CD4-positive, alpha-beta T cell treated with Interferon alpha-2 for 1 hour (primary cell): ENCODE measurements around the gene ASTE1.
"Not testable (repeated sequence)": the region's sequence is repeated elsewhere in the genome, so short reads cannot be mapped to it uniquely, and the experiment has no call there.

ENCODE experiments used
- DNase-seq, 2 donors: peaks; one replicate each; pipeline ENCODE4 v3.0.0-alpha.2; 2020 to 2022

Gene ASTE1

DNA sequence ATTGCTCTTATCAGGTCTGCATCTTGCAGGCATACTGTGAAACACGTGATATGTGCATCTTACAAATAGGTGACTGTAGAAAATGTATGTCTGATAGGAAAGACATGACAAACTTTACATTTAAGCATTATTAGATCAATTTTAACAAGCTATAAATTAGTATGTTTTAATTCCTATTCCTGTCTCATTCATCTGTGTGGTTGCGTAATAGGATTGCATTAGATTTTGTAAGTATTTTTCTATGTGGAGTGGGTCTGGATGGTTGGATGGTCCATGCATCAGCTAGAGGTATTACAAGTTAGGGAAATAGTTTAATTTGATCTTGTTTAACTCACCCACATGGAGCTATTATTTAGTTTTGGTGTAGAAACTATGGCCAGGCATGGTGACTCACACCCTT is 18.8 kb downstream of the ASTE1 start:
- DNase-seq = no peak

DNA sequence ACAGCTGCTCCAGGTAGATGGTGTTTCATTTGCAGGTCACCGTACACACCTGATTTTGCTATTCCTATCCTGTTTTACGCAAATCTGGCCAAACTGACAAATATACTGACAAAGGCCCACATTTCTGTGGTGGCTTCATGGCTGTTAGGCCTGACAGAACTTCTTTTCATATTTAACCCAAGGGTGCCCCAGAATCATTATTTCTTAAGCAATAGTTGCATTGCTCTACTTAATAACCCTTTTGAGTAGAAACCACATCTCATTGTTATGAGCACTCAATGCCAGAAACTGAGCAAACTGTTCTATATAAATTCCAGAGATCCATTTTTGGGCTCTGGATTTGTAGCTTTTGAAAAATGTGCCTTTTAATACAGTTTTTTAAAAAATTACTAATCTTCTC is 19.4 kb downstream of the ASTE1 start:
- no peak for DNase-seq

- no peak for DNase-seq
Observed at GRCh38 chr3:131004603-131005002, 22.0 kb downstream of the ASTE1 start.

DNA sequence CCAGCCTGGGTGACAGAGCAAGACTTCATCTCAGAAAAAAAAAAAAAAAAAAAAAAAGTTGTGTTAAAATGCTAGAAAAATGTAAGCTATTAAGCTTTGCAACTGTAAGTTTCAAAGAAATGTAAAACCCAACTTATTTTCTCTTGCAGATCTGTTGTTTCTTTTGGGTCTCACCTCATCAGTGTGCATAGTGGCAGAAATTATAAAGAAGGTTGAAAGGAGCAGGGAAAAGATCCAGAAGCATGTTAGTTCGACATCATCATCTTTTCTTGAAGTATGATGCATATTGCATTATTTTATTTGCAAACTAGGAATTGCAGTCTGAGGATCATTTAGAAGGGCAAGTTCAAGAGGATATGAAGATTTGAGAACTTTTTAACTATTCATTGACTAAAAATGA is 25.6 kb downstream of the ASTE1 start:
- no peak for DNase-seq

- DNase-seq = no peak
Observed at GRCh38 chr3:130997289-130997688, 29.3 kb downstream of the ASTE1 start.

DNA sequence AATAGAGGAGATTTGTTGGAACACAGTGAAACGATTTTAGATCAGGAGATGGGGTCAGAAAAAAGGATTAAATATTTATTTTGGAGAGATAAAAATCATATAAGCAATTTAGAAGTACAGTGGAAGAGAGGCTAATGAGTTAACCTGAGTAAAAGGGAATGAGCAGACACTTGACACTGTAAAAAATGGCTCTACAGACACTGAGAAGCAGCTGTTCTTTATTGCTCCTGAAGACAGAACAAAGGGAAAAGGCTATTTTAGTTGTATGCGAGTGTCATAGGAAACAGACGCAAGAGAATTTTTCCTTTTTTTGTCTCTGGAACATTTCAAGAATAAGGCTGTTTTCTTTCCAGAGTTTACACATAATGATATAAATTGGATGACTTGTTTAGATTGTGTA is 34.3 kb downstream of the ASTE1 start:
- no peak for DNase-seq

- no peak for DNase-seq
Observed at GRCh38 chr3:130991126-130991525, 35.5 kb downstream of the ASTE1 start.

DNA sequence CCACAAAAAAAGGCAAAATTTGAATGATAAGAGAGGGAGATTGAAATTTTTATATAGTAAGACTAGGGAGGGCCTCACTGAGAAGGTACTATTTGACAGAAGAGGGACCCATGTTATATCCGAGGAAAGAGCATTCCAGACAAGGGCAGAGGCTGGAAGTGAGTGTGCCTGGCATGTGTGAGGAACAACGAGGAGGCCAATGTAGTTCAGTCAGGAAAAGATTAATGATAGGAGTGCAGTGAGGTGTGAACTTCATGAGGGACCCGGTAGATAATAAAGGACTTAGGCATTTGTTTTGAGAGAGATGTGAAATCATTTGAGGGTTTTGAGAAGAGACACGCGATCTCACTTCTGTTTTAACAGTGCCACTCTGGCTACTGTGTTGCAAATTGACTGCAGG is 36.3 kb downstream of the ASTE1 start:
- no peak for DNase-seq

DNA sequence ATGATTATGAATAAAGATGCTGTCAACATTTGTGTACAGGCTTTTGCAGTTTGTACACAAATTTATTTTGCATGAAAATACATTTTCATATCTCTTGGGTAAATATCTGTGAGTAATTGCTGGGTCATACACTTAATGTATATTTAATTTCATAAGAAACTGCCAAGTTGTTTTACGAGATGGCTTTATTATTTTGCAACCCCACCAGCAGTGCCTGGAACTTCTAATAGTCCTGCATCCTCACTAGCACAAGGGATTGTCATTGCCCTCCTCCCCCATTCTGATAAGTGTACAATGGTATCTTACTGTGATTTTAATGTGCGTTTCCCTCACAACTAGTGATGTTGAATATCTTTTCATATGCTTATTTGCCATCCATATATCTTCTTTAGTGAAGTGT is 45.2 kb downstream of the ASTE1 start:
- no peak for DNase-seq

DNA sequence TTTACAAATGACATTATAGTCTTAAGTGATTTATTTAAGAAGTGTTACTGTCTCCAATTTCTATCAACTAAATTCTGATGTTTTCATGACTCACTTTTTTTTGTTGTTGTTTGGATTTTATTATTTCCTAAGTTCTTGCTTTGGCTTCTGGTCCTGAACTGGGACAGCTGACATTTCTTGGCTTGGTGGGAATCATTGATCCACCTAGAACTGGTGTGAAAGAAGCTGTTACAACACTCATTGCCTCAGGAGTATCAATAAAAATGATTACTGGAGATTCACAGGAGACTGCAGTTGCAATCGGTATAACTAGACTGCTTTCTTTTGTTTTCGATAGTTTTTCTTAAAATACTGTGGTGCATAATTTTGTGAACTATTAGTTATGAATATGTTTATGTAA is 47.5 kb downstream of the ASTE1 start:
- DNase-seq = no peak

GRCh38 chr3:130976706-130977105 is 49.9 kb downstream of the ASTE1 start:
- DNase-seq = no peak

DNA sequence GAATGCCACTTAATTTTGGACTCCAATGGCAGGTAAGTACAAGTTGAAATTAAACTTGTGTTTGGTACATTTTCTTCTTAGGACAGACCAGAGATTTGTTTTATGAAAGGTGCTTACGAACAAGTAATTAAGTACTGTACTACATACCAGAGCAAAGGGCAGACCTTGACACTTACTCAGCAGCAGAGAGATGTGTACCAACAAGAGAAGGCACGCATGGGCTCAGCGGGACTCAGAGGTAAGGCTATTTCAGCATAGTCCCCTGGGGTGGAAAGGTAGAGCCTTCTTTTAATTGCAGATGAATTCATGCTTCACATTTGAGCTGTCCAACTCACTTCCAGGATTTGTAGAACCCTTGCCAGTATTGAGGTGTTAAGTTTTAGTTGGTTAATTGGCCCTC is 51.4 kb downstream of the ASTE1 start:
- DNase-seq = no peak

DNA sequence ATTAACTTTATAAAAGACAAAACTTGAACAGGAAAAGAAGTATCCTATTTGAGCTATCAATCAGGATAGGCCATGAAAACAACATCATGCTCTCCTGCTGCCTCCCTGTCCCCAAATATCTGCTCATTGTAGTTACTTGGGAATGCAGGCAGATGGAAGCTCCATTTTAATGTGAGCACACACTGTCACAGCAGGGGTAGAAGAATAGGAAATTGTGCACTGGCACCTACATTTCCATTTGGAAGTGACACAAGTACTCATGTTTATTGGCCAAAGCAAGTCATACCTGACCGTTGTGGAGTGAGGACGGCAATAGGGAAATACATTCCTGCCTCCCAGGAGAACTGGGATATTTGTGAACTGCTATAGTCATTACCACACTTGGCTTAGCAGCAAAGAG is 52.4 kb downstream of the ASTE1 start:
- DNase-seq = no peak

DNA sequence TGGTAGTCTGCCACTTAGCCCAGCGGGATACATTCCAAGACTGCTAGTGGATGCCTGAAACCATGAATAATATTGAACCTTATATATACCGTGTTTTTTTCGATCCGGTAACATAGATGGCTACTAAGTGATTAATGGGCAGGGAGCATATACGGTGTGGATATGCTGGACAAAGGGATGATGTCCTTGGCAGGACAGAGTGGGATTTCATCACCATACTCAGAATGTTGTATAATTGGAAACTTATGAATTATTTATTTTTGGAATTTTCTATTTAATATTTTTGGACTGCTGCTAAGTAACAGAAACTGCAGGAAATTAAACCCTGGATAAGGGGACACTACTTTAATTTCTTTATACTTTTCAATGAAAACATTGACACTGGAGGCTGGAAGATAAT is 53.2 kb downstream of the ASTE1 start:
- no peak for DNase-seq

DNA sequence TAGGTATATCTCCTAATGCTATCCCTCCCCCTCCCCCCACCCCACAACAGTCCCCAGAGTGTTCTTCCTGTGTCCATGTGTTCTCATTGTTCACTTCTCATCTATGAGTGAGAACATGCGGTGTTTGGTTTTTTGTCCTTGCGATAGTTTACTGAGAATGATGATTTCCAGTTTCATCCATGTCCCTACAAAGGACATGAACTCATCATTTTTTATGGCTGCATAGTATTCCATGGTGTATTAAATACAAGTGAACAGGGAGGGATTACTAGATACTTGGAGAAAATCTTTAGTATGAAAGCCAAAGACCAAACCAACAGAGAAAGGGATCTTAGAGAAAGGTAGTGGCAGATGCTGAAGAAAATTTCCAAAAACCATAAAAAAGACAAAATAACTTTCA is 54.0 kb downstream of the ASTE1 start:
- DNase-seq = not testable (repeated sequence)

DNA sequence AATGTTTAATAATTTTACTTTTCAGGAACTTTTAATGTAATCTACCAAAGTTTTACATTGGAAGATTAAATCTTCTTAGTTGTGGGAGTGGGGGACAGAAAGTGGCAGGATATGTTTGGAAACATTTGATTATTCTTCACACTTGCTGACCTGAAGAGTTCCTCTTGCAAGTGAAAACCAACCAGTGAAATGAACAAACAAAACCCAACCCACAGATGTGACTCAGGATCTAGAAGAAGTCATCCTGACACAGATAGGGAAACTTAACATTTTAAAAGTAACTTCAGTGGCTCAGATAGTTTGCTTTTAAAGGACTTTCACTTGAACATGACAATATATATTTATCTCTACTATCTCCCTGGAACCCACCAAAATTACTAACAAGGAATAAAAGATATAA is 55.4 kb downstream of the ASTE1 start:
- DNase-seq = no peak

GRCh38 chr3:130969621-130970020 is 57.0 kb downstream of the ASTE1 start:
- no peak for DNase-seq

DNA sequence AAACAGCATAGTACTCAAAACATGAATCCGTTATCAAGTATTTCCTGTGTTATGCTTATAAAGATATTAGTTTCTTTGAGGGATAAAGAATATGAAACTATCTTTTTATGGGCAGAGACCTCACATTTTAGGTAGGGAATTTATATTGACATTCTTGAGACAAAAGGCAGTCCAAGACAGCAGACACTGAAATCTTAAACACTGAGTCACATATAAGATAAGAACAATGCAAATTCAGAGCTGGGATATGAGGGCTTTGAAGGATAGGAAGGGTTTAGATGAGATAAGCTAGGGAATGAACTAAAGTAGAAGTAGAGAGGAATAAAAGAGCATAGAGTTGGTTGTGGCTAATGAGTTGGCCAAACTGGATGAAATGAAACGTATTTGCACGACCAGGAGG is 58.4 kb downstream of the ASTE1 start:
- DNase-seq = no peak

GRCh38 chr3:130967281-130967680 is 59.3 kb downstream of the ASTE1 start:
- DNase-seq = no peak

- no peak for DNase-seq
Observed at GRCh38 chr3:130963878-130964277, 62.7 kb downstream of the ASTE1 start.
